Sciatic nerve (tissue), 2 donors: Measurements from ENCODE around the gene VTI1B. TPM values are rescaled to one million over a fixed set of nuclear protein-coding genes. Genes with fewer than 3 reads are reported as not detected.
A peak's percentile ranks its signal among the peaks of the same experiment; 100 is the strongest.

Experiments used
- ATAC-seq: fragments of 200-7000 bp; cut with Tn5 transposase; one replicate; pipeline ENCODE4 v1.9.1; 2020; ENCODE audit warnings: mild to moderate bottlenecking, moderate library complexity
- DNase-seq: peaks from one replicate; pipeline ENCODE4 v3.0.0-alpha.2; 2020; ENCODE audit warnings: low spot score
- intact Hi-C: fragments of 100-400 bp; cut with DNase I; formaldehyde crosslinking; loops from one replicate; pipeline ENCODE4 v1.14.2; 2022
- total RNA-seq: library from RNA; stranded (reverse); fragmentation: NEBNext Ultra II Directional; extraction: Animal tissue kit (Norgen Biotek cat#: 25700); gene quantifications from one replicate; pipeline ENCODE4 v1.2.1, GENCODE V29; 2021
- donor health status: DM: no; HTN: no; CAD: no.
- donor health status: DM: no; HTN: no; CAD: no.

Gene VTI1B
- total RNA-seq, 1 donor from 2014 or later, result 111 TPM

GRCh38 chr14:67683842-67684241 lies 9.4 kb upstream of the VTI1B start:
- no peak for ATAC-seq
- no peak for DNase-seq
- intact Hi-C loops, result no loop called here

- intact Hi-C loops, result no loop called here
- ATAC-seq (no peak), DNase-seq (no peak)
Measured at GRCh38 chr14:67680941-67681340, 6.5 kb upstream of the VTI1B start.

GRCh38 chr14:67680121-67680602 lies 5.7 kb upstream of the VTI1B start:
- intact Hi-C loops, result no loop called here
- ATAC-seq (no peak), DNase-seq (no peak)

GRCh38 chr14:67679006-67679405 lies 4.6 kb upstream of the VTI1B start:
- ATAC-seq (no peak), DNase-seq (no peak)
- intact Hi-C loops, result no loop called here

- ATAC-seq (no peak), DNase-seq (no peak)
- intact Hi-C loops, result no loop called here
Measured at GRCh38 chr14:67675219-67675582, 769 bp upstream of the VTI1B start.

GRCh38 chr14:67674139-67674479 lies 323 bp downstream of the VTI1B start:
- intact Hi-C loops, result no loop called here
- peak; percentile 77 for ATAC-seq
- DNase-seq, result peak; percentile 81

GRCh38 chr14:67673451-67673850 lies 981 bp downstream of the VTI1B start:
- intact Hi-C loops, result no loop called here
- ATAC-seq, result no peak
- no peak for DNase-seq

- ATAC-seq, result no peak
- intact Hi-C loops, result no loop called here
Measured at GRCh38 chr14:67668559-67668958, 5.9 kb downstream of the VTI1B start.

GRCh38 chr14:67666750-67667449 lies 7.5 kb downstream of the VTI1B start:
- intact Hi-C loops, result no loop called here
- ATAC-seq, result peak; percentile 81
- no peak for DNase-seq

More at GRCh38 chr14:67668559-67668958, 5.9 kb downstream of the VTI1B start:
- no peak for DNase-seq

GRCh38 chr14:67665868-67666267 lies 8.6 kb downstream of the VTI1B start:
- DNase-seq (no peak), ATAC-seq (peak; percentile 63)
- intact Hi-C loops, result no loop called here

GRCh38 chr14:67663633-67664032 lies 10.8 kb downstream of the VTI1B start:
- ATAC-seq, result no peak
- intact Hi-C loops, result no loop called here
- no peak for DNase-seq

GRCh38 chr14:67653651-67654280 lies 20.7 kb downstream of the VTI1B start:
- DNase-seq (no peak), ATAC-seq (no peak)
- intact Hi-C loops, result no loop called here

GRCh38 chr14:67652189-67652588 lies 22.2 kb downstream of the VTI1B start:
- no peak for DNase-seq
- no peak for ATAC-seq

GRCh38 chr14:67650694-67651093 lies 23.7 kb downstream of the VTI1B start:
- intact Hi-C loops, result no loop called here
- ATAC-seq (no peak), DNase-seq (no peak)

More at GRCh38 chr14:67652189-67652588, 22.2 kb downstream of the VTI1B start:
- intact Hi-C loops, result no loop called here

- intact Hi-C loops, result no loop called here
- ATAC-seq, result no peak
- no peak for DNase-seq
Measured at GRCh38 chr14:67650151-67650550, 24.3 kb downstream of the VTI1B start.

GRCh38 chr14:67646131-67646530 lies 28.3 kb downstream of the VTI1B start:
- ATAC-seq, result no peak
- intact Hi-C loops, result no loop called here
- no peak for DNase-seq

GRCh38 chr14:67645414-67645813 lies 29.0 kb downstream of the VTI1B start:
- intact Hi-C loops, result no loop called here

GRCh38 chr14:67644428-67644827 lies 30.0 kb downstream of the VTI1B start:
- ATAC-seq, result no peak
- intact Hi-C loops, result no loop called here
- no peak for DNase-seq

More at GRCh38 chr14:67645414-67645813, 29.0 kb downstream of the VTI1B start:
- DNase-seq (no peak), ATAC-seq (no peak)

- DNase-seq (no peak), ATAC-seq (no peak)
Measured at GRCh38 chr14:67643713-67644112, 30.7 kb downstream of the VTI1B start.

GRCh38 chr14:67641902-67642749 lies 32.3 kb downstream of the VTI1B start:
- intact Hi-C loops, result no loop called here
- DNase-seq, result no peak
- ATAC-seq, result no peak

More at GRCh38 chr14:67643713-67644112, 30.7 kb downstream of the VTI1B start:
- intact Hi-C loops, result no loop called here
